NT2/D1 (cell line): ENCODE results near the gene TMEM171.

ENCODE experiments used
- YY1 ChIP-seq: IDR thresholded peaks from 2 replicates; pipeline ENCODE4 v1.6.1; 2011; ENCODE audit not compliant: insufficient read length, insufficient read depth
- ZNF274 ChIP-seq: IDR thresholded peaks from 2 replicates; pipeline ENCODE4 v1.6.1; 2011; ENCODE audit warnings: mild to moderate bottlenecking, low read depth, low read length

DNA sequence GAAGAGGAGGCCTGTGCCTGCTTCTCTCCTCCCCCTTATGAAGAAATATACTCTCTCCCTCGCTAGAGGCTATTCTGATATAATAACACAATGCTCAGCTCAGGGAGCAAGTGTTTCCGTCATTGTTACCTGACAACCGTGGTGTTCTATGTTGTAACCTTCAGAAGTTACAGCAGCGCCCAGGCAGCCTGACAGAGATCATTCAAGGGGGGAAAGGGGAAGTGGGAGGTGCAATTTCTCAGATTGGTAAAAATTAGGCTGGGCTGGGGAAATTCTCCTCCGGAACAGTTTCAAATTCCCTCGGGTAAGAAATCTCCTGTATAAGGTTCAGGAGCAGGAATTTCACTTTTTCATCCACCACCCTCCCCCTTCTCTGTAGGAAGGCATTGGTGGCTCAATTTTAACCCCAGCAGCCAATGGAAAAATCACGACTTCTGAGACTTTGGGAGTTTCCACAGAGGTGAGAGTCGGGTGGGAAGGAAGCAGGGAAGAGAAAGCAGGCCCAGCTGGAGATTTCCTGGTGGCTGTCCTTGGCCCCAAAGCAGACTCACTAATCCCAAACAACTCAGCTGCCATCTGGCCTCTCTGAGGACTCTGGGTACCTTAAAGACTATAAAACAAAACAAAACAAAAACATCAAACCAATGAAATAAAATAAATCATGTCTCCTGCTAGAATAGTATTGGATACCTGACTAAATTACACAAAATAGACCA, 53.9 kb downstream of the TMEM171 start:
- no peak for TF ChIP-seq YY1
- TF ChIP-seq ZNF274: no peak
